HepG2 (cell line): ENCODE data around the gene LIN28B. TPM values are rescaled to one million over a fixed set of nuclear protein-coding genes. Genes with fewer than 3 reads are reported as not detected.

Source experiments
- ATAD3A ChIP-seq: sonication (generic); formaldehyde crosslinking; IDR thresholded peaks from 2 replicates; pipeline ENCODE4 v1.4.0; 2020; ENCODE audit warnings: missing genetic modification reagents
- ATF7 ChIP-seq, 2 experiments: fragments of 450-650 bp in 1 of 2; sonication (generic) in 1 of 2; formaldehyde crosslinking in 1 of 2; IDR thresholded peaks; 2 replicates each; pipeline versions ENCODE4 v1.4.0 to v1.6.1; 2016 to 2020; ENCODE audit warnings: antibody characterized with exemption in 1 of 2, mild to moderate bottlenecking in 1 of 2, missing genetic modification reagents in 1 of 2
- BCL6 ChIP-seq: IDR thresholded peaks from 2 replicates; pipeline ENCODE4 v1.6.1; 2016; ENCODE audit warnings: missing genetic modification reagents, missing compliant biosample characterization
- CAMTA2 ChIP-seq: sonication (generic); formaldehyde crosslinking; IDR thresholded peaks from 2 replicates; pipeline ENCODE4 v1.4.0; 2020; ENCODE audit warnings: mild to moderate bottlenecking, missing genetic modification reagents, borderline replicate concordance
- CBX5 ChIP-seq: sonication (generic); formaldehyde crosslinking; IDR thresholded peaks from 2 replicates; pipeline ENCODE4 v1.4.0; 2020; ENCODE audit warnings: missing genetic modification reagents, borderline replicate concordance
- DMAP1 ChIP-seq: IDR thresholded peaks from 2 replicates; pipeline ENCODE4 v1.6.1; 2016
- FLYWCH1 ChIP-seq: sonication (generic); formaldehyde crosslinking; IDR thresholded peaks from 2 replicates; pipeline ENCODE4 v1.8.1; 2023; ENCODE audit warnings: mild to moderate bottlenecking, missing genetic modification reagents
- GABPB1 ChIP-seq: IDR thresholded peaks from 2 replicates; pipeline ENCODE4 v1.6.1; 2016; ENCODE audit warnings: mild to moderate bottlenecking, missing genetic modification reagents, moderate library complexity, missing compliant biosample characterization
- GMEB1 ChIP-seq: sonication (generic); formaldehyde crosslinking; IDR thresholded peaks from 2 replicates; pipeline ENCODE4 v1.5.1; 2020; ENCODE audit warnings: missing genetic modification reagents, mild to moderate bottlenecking, borderline replicate concordance
- HNRNPUL1 ChIP-seq: fragments of 200-400 bp; formaldehyde crosslinking; IDR thresholded peaks from 2 replicates; pipeline ENCODE4 v1.6.1; 2017; ENCODE audit warnings: low read depth, mild to moderate bottlenecking, low read length, moderate library complexity
- NR3C1 ChIP-seq: sonication (generic); formaldehyde crosslinking; IDR thresholded peaks from 2 replicates; pipeline ENCODE4 v1.4.0; 2020; ENCODE audit warnings: missing genetic modification reagents
- NRL ChIP-seq: sonication (generic); formaldehyde crosslinking; IDR thresholded peaks from 2 replicates; pipeline ENCODE4 v1.5.0; 2020; ENCODE audit warnings: missing genetic modification reagents, mild to moderate bottlenecking, moderate library complexity, borderline replicate concordance
- PLRG1 ChIP-seq: fragments of 450-650 bp; conservative IDR thresholded peaks from 2 replicates; pipeline ENCODE4 v1.6.1; 2016
- RARG ChIP-seq: sonication (generic); formaldehyde crosslinking; IDR thresholded peaks from 2 replicates; pipeline ENCODE4 v1.4.0; 2020; ENCODE audit warnings: low read depth, mild to moderate bottlenecking, missing genetic modification reagents
- RFX5 ChIP-seq: IDR thresholded peaks from 2 replicates; pipeline ENCODE4 v1.6.1; 2011; ENCODE audit warnings: low read depth, low read length, improper control_type of control experiment
- SIN3B ChIP-seq: fragments of 150-350 bp; IDR thresholded peaks from 2 replicates; pipeline ENCODE4 v1.6.1; 2014; ENCODE audit warnings: low read length
- TARDBP ChIP-seq: sonication (generic); formaldehyde crosslinking; IDR thresholded peaks from 2 replicates; pipeline ENCODE4 v1.8.0; 2022; ENCODE audit warnings: mild to moderate bottlenecking, missing genetic modification reagents
- TOPORS ChIP-seq: sonication (generic); formaldehyde crosslinking; IDR thresholded peaks from 2 replicates; pipeline ENCODE4 v1.8.0; 2023; ENCODE audit warnings: mild to moderate bottlenecking, missing genetic modification reagents
- TSC22D2 ChIP-seq: sonication (generic); formaldehyde crosslinking; IDR thresholded peaks from 2 replicates; pipeline ENCODE4 v1.5.1; 2020; ENCODE audit warnings: missing genetic modification reagents, mild to moderate bottlenecking, borderline replicate concordance
- ZNF124 ChIP-seq: sonication (generic); formaldehyde crosslinking; IDR thresholded peaks from 2 replicates; pipeline ENCODE4 v1.4.0; 2020; ENCODE audit warnings: missing genetic modification reagents
- ZNF24 ChIP-seq: fragments of 450-650 bp; IDR thresholded peaks from 2 replicates; pipeline ENCODE4 v1.6.1; 2017; ENCODE audit warnings: antibody characterized with exemption, mild to moderate bottlenecking
- ZNF607 ChIP-seq: sonication (generic); formaldehyde crosslinking; IDR thresholded peaks from 2 replicates; pipeline ENCODE4 v1.5.1; 2020; ENCODE audit warnings: missing genetic modification reagents, mild to moderate bottlenecking, borderline replicate concordance
- ZNF709 ChIP-seq: sonication (generic); formaldehyde crosslinking; IDR thresholded peaks from 2 replicates; pipeline ENCODE4 v1.5.0; 2020; ENCODE audit warnings: mild to moderate bottlenecking, missing genetic modification reagents
- ZNF772 ChIP-seq: sonication (generic); formaldehyde crosslinking; IDR thresholded peaks from 2 replicates; pipeline ENCODE4 v1.5.0; 2020; ENCODE audit warnings: mild to moderate bottlenecking, missing genetic modification reagents
- ZNF891 ChIP-seq: sonication (generic); formaldehyde crosslinking; IDR thresholded peaks from 2 replicates; pipeline ENCODE4 v1.5.0; 2020; ENCODE audit warnings: mild to moderate bottlenecking, missing genetic modification reagents
- polyA plus RNA-seq, 8 experiments: library from polyadenylated mRNA; depleted of rRNA in 3 of 8; stranded (reverse) in 7 of 8; unstranded in 1 of 8; fragments of >200 nt; fragmentation: Illumina TruSeq in 4 of 8; extraction: Trizol in 4 of 8; gene quantifications; 2 replicates each; pipeline versions ENCODE4 v1.2.1 to v1.2.3, GENCODE V29; 2011 to 2016; ENCODE audit warnings: low read depth in 4 of 8, missing spikeins in 1 of 8, mixed read lengths in 1 of 8; ENCODE audit not compliant: insufficient read depth in 1 of 8
- total RNA-seq, 5 experiments: library from RNA; depleted of rRNA; stranded (reverse); fragments of >200 nt; fragmentation: Illumina TruSeq; extraction: Trizol; gene quantifications; 2 replicates each; pipeline ENCODE4 v1.2.3, GENCODE V29; 2016; ENCODE audit warnings: low read depth in 1 of 5
- TF ChIP-seq, protein P1 (sequence below): sonication (generic); formaldehyde crosslinking; IDR thresholded peaks from 2 replicates; pipeline ENCODE4 v1.5.1; 2020; ENCODE audit warnings: missing genetic modification reagents, mild to moderate bottlenecking, borderline replicate concordance
- TF ChIP-seq, protein P2 (sequence below): sonication (generic); formaldehyde crosslinking; IDR thresholded peaks from 2 replicates; pipeline ENCODE4 v1.8.1; 2023; ENCODE audit warnings: mild to moderate bottlenecking, missing genetic modification reagents

The LIN28B gene
- total and polyA plus RNA-seq, 2 of the 13 experiments (the other 11 are each of a cell fraction or from before 2014, with no cell fraction given) = 14.5 to 56.8 TPM

DNA sequence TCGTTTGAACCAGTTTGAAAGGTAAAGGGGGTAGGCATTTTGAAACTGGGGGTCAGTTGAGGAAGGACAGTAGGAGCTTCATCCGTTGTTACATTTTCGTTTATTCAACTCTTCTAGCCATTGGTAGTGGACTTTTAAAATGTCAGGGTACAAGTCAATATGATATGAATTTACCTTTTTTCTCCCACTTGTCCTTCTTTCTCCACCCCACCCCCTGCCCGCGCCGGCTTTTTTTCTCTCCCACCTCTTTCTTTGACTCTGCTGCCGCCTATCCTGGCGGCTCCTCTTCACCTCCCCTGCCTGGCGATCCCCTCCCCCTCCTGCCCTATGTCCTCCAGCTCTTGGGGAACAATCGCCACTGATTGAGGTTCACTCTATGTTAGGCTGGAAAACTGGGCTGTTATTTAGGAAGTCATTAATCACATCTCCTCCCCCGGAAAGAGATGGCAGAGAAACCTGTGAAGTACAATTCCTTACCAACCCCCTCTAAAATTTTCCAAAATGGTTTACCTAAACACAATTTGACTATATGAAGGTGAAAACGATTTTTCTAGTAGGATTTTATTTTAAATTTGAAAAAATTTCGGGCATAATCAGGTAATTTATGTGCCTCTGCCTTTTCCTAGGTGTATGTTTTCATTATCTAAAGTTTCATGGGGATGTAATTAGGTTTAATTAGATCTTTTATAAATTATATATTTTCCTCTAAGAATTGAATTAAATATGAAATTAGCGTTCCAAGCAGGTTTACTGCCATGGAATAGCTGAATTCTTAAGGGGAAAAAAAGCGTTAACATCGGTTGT is 778 bp upstream of the LIN28B start (continued):
- TF ChIP-seq TOPORS (CRISPR knock-in tag) (no peak), RARG (CRISPR knock-in tag) (no peak), ZNF709 (CRISPR knock-in tag) (no peak), FLYWCH1 (CRISPR knock-in tag) (no peak), DMAP1 (CRISPR knock-in tag) (no peak), GMEB1 (CRISPR knock-in tag) (no peak), PLRG1 (no peak), ATF7 (IDR thresholded peaks at IDR 0.05) (no peak), ATF7 (CRISPR knock-in tag; IDR thresholded peaks at IDR 0.05) (no peak), SIN3B (no peak), TSC22D2 (CRISPR knock-in tag) (no peak), TARDBP (CRISPR knock-in tag) (0 out of 2 replicates have a peak, but pooled peaks have one; percentile 26), CBX5 (CRISPR knock-in tag) (no peak), NRL (no peak), HNRNPUL1 (no peak), ATAD3A (CRISPR knock-in tag) (no peak), ZNF772 (CRISPR knock-in tag) (no peak), GABPB1 (CRISPR knock-in tag) (0 out of 2 replicates have a peak, but pooled peaks have one; percentile 10), NR3C1 (CRISPR knock-in tag) (no peak), ZNF24 (no peak), ZNF607 (CRISPR knock-in tag) (no peak), ZNF124 (CRISPR knock-in tag) (no peak), RFX5 (no peak), ZNF891 (CRISPR knock-in tag) (no peak), CAMTA2 (CRISPR knock-in tag) (no peak), BCL6 (CRISPR knock-in tag) (no peak)
- TF ChIP-seq, protein P1, sequence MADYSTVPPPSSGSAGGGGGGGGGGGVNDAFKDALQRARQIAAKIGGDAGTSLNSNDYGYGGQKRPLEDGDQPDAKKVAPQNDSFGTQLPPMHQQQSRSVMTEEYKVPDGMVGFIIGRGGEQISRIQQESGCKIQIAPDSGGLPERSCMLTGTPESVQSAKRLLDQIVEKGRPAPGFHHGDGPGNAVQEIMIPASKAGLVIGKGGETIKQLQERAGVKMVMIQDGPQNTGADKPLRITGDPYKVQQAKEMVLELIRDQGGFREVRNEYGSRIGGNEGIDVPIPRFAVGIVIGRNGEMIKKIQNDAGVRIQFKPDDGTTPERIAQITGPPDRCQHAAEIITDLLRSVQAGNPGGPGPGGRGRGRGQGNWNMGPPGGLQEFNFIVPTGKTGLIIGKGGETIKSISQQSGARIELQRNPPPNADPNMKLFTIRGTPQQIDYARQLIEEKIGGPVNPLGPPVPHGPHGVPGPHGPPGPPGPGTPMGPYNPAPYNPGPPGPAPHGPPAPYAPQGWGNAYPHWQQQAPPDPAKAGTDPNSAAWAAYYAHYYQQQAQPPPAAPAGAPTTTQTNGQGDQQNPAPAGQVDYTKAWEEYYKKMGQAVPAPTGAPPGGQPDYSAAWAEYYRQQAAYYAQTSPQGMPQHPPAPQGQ (CRISPR knock-in tag) = no peak
- TF ChIP-seq, protein P2, sequence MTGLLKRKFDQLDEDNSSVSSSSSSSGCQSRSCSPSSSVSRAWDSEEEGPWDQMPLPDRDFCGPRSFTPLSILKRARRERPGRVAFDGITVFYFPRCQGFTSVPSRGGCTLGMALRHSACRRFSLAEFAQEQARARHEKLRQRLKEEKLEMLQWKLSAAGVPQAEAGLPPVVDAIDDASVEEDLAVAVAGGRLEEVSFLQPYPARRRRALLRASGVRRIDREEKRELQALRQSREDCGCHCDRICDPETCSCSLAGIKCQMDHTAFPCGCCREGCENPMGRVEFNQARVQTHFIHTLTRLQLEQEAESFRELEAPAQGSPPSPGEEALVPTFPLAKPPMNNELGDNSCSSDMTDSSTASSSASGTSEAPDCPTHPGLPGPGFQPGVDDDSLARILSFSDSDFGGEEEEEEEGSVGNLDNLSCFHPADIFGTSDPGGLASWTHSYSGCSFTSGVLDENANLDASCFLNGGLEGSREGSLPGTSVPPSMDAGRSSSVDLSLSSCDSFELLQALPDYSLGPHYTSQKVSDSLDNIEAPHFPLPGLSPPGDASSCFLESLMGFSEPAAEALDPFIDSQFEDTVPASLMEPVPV (CRISPR knock-in tag) = no peak
